ENCODE results near the gene FBN2. TPM values are rescaled to one million over a fixed set of nuclear protein-coding genes. Genes with fewer than 3 reads are reported as not detected.
A peak's percentile ranks its signal among the peaks of the same experiment; 100 is the strongest.

FBN2 gene
- 10 to 100 TPM in 1 of 4 donors, 1 to 10 TPM in 3; 5.3 to 19.4 (median 7.5) TPM for total RNA-seq

DNA sequence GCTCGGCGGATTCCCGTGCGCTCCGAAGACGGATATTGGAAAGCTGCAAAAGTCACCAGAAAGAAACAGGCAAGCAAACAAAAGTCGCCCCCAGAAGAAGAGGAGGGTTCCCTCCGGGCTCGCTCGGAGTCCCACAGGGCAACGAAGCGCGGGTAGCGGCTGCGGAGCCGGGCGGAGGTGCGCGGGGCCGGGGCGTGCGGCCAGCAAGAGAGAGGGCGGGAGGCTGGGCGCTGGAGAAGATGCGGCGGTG lies at the start of gene FBN2:
FBN2 (minus strand) TSS at position 246 of the 250 bp plus-strand sequence. CDS start 642 bp downstream, outside the sequence.
- no peak for ATAC-seq
- H3K27ac ChIP-seq = peak within 1 kb of the TSS in 3 of 4 donors; percentile 80 to 81 (median 81)
- H3K27me3 ChIP-seq = peaks cover 45% of the 10 kb centered on the region
- 0 to 1% methylated on average over 3 to 11 of the region's 26 CpGs for WGBS, 2 donors (ENCODE audit: low coverage in 1 of 2)
- H3K4me1 ChIP-seq = peaks cover 0 to 35% (median 0%) of the 10 kb centered on the region in 3 donors
- no peaks in the 10 kb centered on the region for H3K9me3 ChIP-seq
- TF ChIP-seq POLR2AphosphoS5 (IDR thresholded peaks at IDR 0.05) (peak; percentile 13), EP300 (IDR thresholded peaks at IDR 0.05) (no peak)
- H3K4me3 ChIP-seq = peak within 1 kb of the TSS; percentile 56 to 71
- no peaks in the 10 kb centered on the region for H3K36me3 ChIP-seq

DNA sequence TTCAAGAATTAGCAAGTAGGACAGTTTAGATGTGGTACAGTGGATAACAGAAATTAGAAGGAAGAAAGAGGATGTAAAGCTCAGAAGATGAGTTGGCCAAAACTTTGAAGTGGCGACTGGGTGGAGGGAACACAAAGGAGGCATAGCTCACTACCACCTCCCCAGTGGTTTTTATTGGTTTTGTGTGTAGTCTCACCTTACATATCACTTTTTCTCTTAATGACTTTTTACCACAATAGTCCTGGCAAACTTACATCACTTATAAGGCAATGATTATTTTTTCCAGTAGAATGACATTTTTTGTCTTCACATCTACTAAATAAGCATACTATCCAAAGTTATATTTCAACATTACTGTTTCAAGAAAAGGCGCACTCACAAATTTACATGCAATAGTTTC lies 49.2 kb upstream of the FBN2 start:
- Histone ChIP-seq H3K36me3 (no peaks in the 10 kb centered on the region), H3K9me3 (no peaks in the 10 kb centered on the region), H3K27me3 (no peaks in the 10 kb centered on the region), H3K27ac (no peak overlapping the region), H3K4me1 (no peaks in the 10 kb centered on the region), H3K4me3 (no peak overlapping the region)
- no peak for TF ChIP-seq POLR2AphosphoS5 (IDR thresholded peaks at IDR 0.05)
- no peak for TF ChIP-seq POLR2A (IDR thresholded peaks at IDR 0.05)
- TF ChIP-seq, protein P1, sequence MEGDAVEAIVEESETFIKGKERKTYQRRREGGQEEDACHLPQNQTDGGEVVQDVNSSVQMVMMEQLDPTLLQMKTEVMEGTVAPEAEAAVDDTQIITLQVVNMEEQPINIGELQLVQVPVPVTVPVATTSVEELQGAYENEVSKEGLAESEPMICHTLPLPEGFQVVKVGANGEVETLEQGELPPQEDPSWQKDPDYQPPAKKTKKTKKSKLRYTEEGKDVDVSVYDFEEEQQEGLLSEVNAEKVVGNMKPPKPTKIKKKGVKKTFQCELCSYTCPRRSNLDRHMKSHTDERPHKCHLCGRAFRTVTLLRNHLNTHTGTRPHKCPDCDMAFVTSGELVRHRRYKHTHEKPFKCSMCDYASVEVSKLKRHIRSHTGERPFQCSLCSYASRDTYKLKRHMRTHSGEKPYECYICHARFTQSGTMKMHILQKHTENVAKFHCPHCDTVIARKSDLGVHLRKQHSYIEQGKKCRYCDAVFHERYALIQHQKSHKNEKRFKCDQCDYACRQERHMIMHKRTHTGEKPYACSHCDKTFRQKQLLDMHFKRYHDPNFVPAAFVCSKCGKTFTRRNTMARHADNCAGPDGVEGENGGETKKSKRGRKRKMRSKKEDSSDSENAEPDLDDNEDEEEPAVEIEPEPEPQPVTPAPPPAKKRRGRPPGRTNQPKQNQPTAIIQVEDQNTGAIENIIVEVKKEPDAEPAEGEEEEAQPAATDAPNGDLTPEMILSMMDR (IDR thresholded peaks at IDR 0.05) = no peak
- TF ChIP-seq EP300 (IDR thresholded peaks at IDR 0.05) = no peak
- ATAC-seq = no peak
- 71 to 94% methylated on average over 1 to 2 of the region's 2 CpGs for WGBS, 2 donors (ENCODE audit: low coverage in 1 of 2)

GRCh38 chr5:128586848-128587247 lies 48.8 kb upstream of the FBN2 start:
- no peak overlapping the region for H3K4me3 ChIP-seq
- ATAC-seq = no peak
- no peak for TF ChIP-seq POLR2AphosphoS5 (IDR thresholded peaks at IDR 0.05)
- TF ChIP-seq, protein P1 (IDR thresholded peaks at IDR 0.05) = no peak
- no peaks in the 10 kb centered on the region for H3K36me3 ChIP-seq
- 60 to 67% methylated on average over 1 of the region's 1 CpG for WGBS, 2 donors (ENCODE audit: low coverage in 1 of 2)
- no peak overlapping the region for H3K27ac ChIP-seq
- no peaks in the 10 kb centered on the region for H3K27me3 ChIP-seq
- H3K4me1 ChIP-seq = no peaks in the 10 kb centered on the region
- H3K9me3 ChIP-seq = no peaks in the 10 kb centered on the region

DNA sequence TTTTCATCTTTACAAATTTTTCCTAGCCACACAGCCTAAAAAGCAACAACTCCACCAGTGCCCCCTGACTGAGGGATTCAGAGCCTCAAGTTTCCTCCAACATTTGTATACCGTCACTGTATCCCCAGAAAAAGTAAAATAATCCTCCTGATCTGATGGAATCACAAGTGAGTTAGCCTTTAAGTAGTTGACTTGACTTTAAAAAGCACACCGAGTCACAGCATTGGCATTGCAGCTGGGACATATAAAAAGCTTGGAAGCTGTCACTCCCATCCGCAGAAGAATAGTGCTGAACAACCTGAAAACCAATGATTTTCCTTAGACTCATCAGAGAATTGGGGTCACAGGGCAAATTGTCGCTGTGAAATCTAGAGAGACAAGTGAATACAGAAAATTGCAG lies 41.6 kb upstream of the FBN2 start:
- WGBS, 2 donors (ENCODE audit: low coverage in 1 of 2) = 74 to 78% methylated on average over 2 to 4 of the region's 4 CpGs

DNA sequence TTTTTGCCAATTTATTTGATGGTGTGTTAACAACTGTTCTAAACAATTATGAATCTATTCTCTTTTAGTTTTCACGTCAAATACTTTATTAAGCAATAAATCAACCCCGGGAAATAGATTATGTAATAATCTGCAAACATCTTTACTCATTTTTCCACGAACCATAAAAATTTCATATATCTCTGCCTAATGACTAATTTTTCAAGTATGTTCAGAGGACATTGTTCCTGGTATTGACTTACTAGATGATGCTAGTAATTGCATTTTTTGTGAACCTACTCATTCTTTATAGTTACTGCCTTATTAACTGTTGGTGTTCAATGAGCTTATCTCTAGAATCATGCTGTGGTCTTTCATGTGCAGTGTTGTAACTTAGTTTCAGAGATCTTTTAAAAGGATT lies 41.0 kb upstream of the FBN2 start:
- WGBS, 2 donors (ENCODE audit: low coverage in 1 of 2) = 51 to 58% methylated on average over 2 to 3 of the region's 3 CpGs
- no peak overlapping the region for H3K27ac ChIP-seq
- TF ChIP-seq EP300 (IDR thresholded peaks at IDR 0.05) (no peak), POLR2A (IDR thresholded peaks at IDR 0.05) (no peak), POLR2AphosphoS5 (IDR thresholded peaks at IDR 0.05) (no peak)
- TF ChIP-seq, protein P1 (IDR thresholded peaks at IDR 0.05) = no peak
- no peak overlapping the region for H3K4me3 ChIP-seq
- no peaks in the 10 kb centered on the region for H3K9me3 ChIP-seq
- no peaks in the 10 kb centered on the region for H3K4me1 ChIP-seq
- ATAC-seq = no peak
- H3K36me3 ChIP-seq = no peaks in the 10 kb centered on the region
- no peaks in the 10 kb centered on the region for H3K27me3 ChIP-seq

More for the DNA sequence above, 41.6 kb upstream of the FBN2 start:
- H3K4me1 ChIP-seq = no peaks in the 10 kb centered on the region
- H3K9me3 ChIP-seq = no peaks in the 10 kb centered on the region
- no peak for ATAC-seq
- H3K27ac ChIP-seq = no peak overlapping the region
- TF ChIP-seq POLR2A (IDR thresholded peaks at IDR 0.05) (no peak), EP300 (IDR thresholded peaks at IDR 0.05) (no peak), POLR2AphosphoS5 (IDR thresholded peaks at IDR 0.05) (no peak)
- TF ChIP-seq, protein P1 (IDR thresholded peaks at IDR 0.05) = no peak
- H3K36me3 ChIP-seq = no peaks in the 10 kb centered on the region
- H3K4me3 ChIP-seq = no peak overlapping the region
- no peaks in the 10 kb centered on the region for H3K27me3 ChIP-seq
